PC-3 (cell line): ENCODE data around the gene FOXP3. TPM values are rescaled to one million over a fixed set of nuclear protein-coding genes. Genes with fewer than 3 reads are reported as not detected.

Experiments
- ATAC-seq: fragments of 200-7000 bp; cut with Tn5 transposase; 2 replicates; pipeline ENCODE4 v1.9.1; 2020; ENCODE audit warnings: mild to moderate bottlenecking, moderate library complexity
- BruUV-seq: library from RNA; stranded (reverse); fragments of 400-500 nt; replicated peaks from 2 replicates; lab custom pipeline; 2021; lab: Mats Ljungman, UMichigan
- CTCF ChIA-PET: fragments of 300-600 bp; sonication (Branson Sonifier 250); formaldehyde crosslinking; loops from one replicate; lab custom pipeline; 2022; ENCODE audit warnings: antibody characterized with exemption; lab: Charles Lee
- POLR2A ChIA-PET: fragments of 300-600 bp; sonication (Branson Sonifier 250); formaldehyde crosslinking; loops from one replicate; lab custom pipeline; 2022; ENCODE audit warnings: antibody characterized with exemption; ENCODE audit not compliant: unreplicated experiment; lab: Charles Lee
- DNase-seq: peaks from one replicate; pipeline ENCODE4 v3.0.0-alpha.2; 2015
- H2AFZ ChIP-seq: fragments of 300-600 bp; sonication (generic); 2 replicates; pipeline ENCODE4 v1.6.0; 2016; ENCODE audit warnings: antibody characterized with exemption, low read length
- H3F3A ChIP-seq: fragments of 300-600 bp; sonication (generic); one replicate; pipeline ENCODE4 v1.6.0; 2017; ENCODE audit warnings: antibody characterized with exemption, low read length, control low read depth, mild to moderate bottlenecking; ENCODE audit not compliant: unreplicated experiment
- H3K27ac ChIP-seq: fragments of 300-600 bp; sonication (generic); 2 replicates; pipeline ENCODE4 v1.5.1; 2016; ENCODE audit warnings: mild to moderate bottlenecking, low read length
- H3K27me3 ChIP-seq: fragments of 300-600 bp; sonication (generic); 2 replicates; pipeline ENCODE4 v1.6.1; 2016; ENCODE audit warnings: low read length, mixed read lengths
- H3K36me3 ChIP-seq: fragments of 300-600 bp; sonication (generic); 2 replicates; pipeline ENCODE4 v1.6.1; 2016; ENCODE audit warnings: low read depth, mixed run types, low read length, mixed read lengths
- H3K4me1 ChIP-seq: fragments of 300-600 bp; sonication (generic); 2 replicates; pipeline ENCODE4 v1.5.1; 2016; ENCODE audit warnings: low read length; ENCODE audit not compliant: insufficient read depth
- H3K4me2 ChIP-seq: fragments of 300-600 bp; sonication (generic); 2 replicates; pipeline ENCODE4 v1.6.0; 2016; ENCODE audit warnings: low read length
- H3K4me3 ChIP-seq: fragments of 300-600 bp; sonication (generic); 2 replicates; pipeline ENCODE4 v1.5.1; 2016; ENCODE audit warnings: mild to moderate bottlenecking, low read length, mixed read lengths
- H3K79me2 ChIP-seq: fragments of 300-600 bp; sonication (generic); 2 replicates; pipeline ENCODE4 v1.6.1; 2017; ENCODE audit warnings: low read length, mixed read lengths
- H3K9ac ChIP-seq: fragments of 300-600 bp; sonication (generic); 2 replicates; pipeline ENCODE4 v1.6.0; 2016; ENCODE audit warnings: mild to moderate bottlenecking, low read length
- H3K9me2 ChIP-seq: fragments of 300-600 bp; sonication (generic); replicated peaks from 2 replicates; pipeline ENCODE4 v1.6.1; 2016; ENCODE audit warnings: mixed run types, low read length, mixed read lengths
- H3K9me3 ChIP-seq: fragments of 300-600 bp; sonication (generic); 2 replicates; pipeline ENCODE4 v1.6.1; 2016; ENCODE audit warnings: low read length, mixed read lengths
- H4K20me1 ChIP-seq: fragments of 300-600 bp; sonication (generic); 2 replicates; pipeline ENCODE4 v1.6.1; 2016; ENCODE audit warnings: low read length, mixed read lengths
- CTCF ChIP-seq: fragments of 300-600 bp; sonication (generic); conservative IDR thresholded peaks from 2 replicates; pipeline ENCODE4 v1.5.1; 2017; ENCODE audit warnings: antibody characterized with exemption, low read depth, mild to moderate bottlenecking, low read length
- EZH2 ChIP-seq: fragments of 300-600 bp; sonication (generic); IDR thresholded peaks from one replicate; pipeline ENCODE4 v1.6.1; 2017; ENCODE audit warnings: antibody characterized with exemption, mild to moderate bottlenecking, low read length; ENCODE audit not compliant: unreplicated experiment
- EZH2phosphoT487 ChIP-seq: fragments of 300-600 bp; sonication (generic); IDR thresholded peaks from 2 replicates; pipeline ENCODE4 v1.6.1; 2018; ENCODE audit warnings: mild to moderate bottlenecking, antibody characterized with exemption, low read length, borderline replicate concordance
- intact Hi-C: fragments of 100-400 bp; cut with micrococcal nuclease; formaldehyde crosslinking; loops from 2 replicates; pipeline ENCODE4 v1.9.0; 2023
- total RNA-seq: library from RNA; depleted of rRNA; stranded (reverse); fragments of >200 nt; gene quantifications from 2 replicates; pipeline ENCODE4 v1.2.3, GENCODE V29; 2014

Gene FOXP3
- total RNA-seq, 1 experiment from 2014 or later, result not detected

GRCh38 chrX:49276207-49276606 is 11.7 kb upstream of the FOXP3 start:
- Histone ChIP-seq H3K4me3 (no peak overlapping the region), H3F3A (no peaks in the 10 kb centered on the region), H3K9me2 (no peaks in the 10 kb centered on the region), H3K4me1 (peaks cover 10% of the 10 kb centered on the region), H4K20me1 (no peaks in the 10 kb centered on the region), H3K79me2 (peaks cover 23% of the 10 kb centered on the region), H3K9ac (no peak overlapping the region), H3K4me2 (no peak overlapping the region), H3K9me3 (no peaks in the 10 kb centered on the region), H3K36me3 (no peaks in the 10 kb centered on the region), H2AFZ (no peak overlapping the region), H3K27me3 (no peaks in the 10 kb centered on the region), H3K27ac (no peak overlapping the region)
- ATAC-seq (no peak), DNase-seq (no peak)
- TF ChIP-seq EZH2phosphoT487, result no peak
- TF ChIP-seq CTCF, result no peak
- no peak for TF ChIP-seq EZH2
- POLR2A ChIA-PET, result no interaction called here
- CTCF ChIA-PET, result no interaction called here
- no TSS peak for BruUV-seq
- intact Hi-C loops, result no loop called here

DNA sequence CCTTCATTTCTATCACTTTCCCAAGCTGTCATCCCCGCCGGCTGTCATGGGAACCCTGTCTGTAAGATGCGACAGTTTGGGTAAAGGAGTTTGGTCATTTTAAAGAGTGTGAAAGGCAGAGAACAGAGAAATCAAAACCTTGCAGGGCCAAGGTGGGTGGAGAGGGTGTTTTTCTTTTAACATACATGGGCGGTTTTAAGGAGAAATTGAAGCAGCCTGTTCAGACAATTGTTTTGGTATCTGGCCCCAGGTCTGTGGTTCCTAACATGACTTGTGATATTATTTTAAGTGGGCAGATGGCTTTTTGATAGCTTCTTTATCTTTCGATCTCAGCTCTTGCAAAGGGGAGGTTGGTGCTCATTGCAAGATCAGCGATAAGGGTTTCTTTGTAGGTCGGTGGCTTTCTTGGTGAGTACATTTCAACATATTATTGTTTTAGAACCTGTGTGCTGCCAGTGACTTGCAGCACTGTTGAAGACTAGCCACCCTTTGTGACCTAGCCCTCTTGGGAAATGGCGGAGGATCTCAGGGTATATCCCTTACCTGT is 8.7 kb upstream of the FOXP3 start:
- no peaks in the 10 kb centered on the region for H3K9me3 ChIP-seq
- BruUV-seq, result no TSS peak
- TF ChIP-seq EZH2 (no peak), CTCF (no peak), EZH2phosphoT487 (no peak)
- no peak overlapping the region for H3K4me2 ChIP-seq
- intact Hi-C loops, result no loop called here
- ChIA-PET CTCF (no interaction called here), POLR2A (no interaction called here)
- H3K9ac ChIP-seq, result no peak overlapping the region
- no peak overlapping the region for H2AFZ ChIP-seq
- H3F3A ChIP-seq, result no peaks in the 10 kb centered on the region
- H3K27me3 ChIP-seq, result no peaks in the 10 kb centered on the region
- H4K20me1 ChIP-seq, result no peaks in the 10 kb centered on the region
- ATAC-seq (no peak), DNase-seq (no peak)
- peaks cover 27% of the 10 kb centered on the region for H3K4me1 ChIP-seq
- no peak overlapping the region for H3K4me3 ChIP-seq
- H3K36me3 ChIP-seq, result no peaks in the 10 kb centered on the region
- H3K27ac ChIP-seq, result no peak overlapping the region
- H3K79me2 ChIP-seq, result peaks cover 35% of the 10 kb centered on the region
- H3K9me2 ChIP-seq, result no peaks in the 10 kb centered on the region

DNA sequence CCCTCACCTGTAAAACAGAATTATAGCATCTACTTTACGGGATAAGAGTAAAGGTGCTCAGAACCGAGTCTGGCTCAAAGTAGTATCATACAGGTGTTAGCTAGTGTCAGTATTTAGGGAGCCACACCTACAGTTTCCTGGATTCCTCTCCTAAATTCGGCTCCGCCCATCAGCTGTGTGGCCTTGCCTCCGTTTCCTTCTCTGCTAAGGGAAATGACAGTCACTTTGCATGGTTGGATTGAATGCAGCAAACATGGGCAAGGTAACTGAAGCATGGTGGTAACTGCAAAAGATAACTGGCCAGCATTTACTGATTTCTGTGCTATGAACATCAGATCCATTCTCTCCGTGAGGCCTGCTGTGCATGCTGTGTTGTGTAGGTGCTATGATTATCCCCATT is 7.9 kb upstream of the FOXP3 start:
- Histone ChIP-seq H4K20me1 (no peaks in the 10 kb centered on the region), H3K9me3 (no peaks in the 10 kb centered on the region), H3K4me3 (no peak overlapping the region), H3K36me3 (no peaks in the 10 kb centered on the region), H3F3A (no peaks in the 10 kb centered on the region), H3K27me3 (no peaks in the 10 kb centered on the region), H3K4me2 (peak overlapping the region; percentile 95; the same call in 1 of the 2 replicates), H3K4me1 (peaks cover 30% of the 10 kb centered on the region), H3K9ac (no peak overlapping the region), H2AFZ (no peak overlapping the region), H3K9me2 (no peaks in the 10 kb centered on the region), H3K79me2 (peaks cover 35% of the 10 kb centered on the region), H3K27ac (no peak overlapping the region)
- no peak for ATAC-seq
- no peak for DNase-seq
- ChIA-PET CTCF (no interaction called here), POLR2A (no interaction called here)
- intact Hi-C loops, result no loop called here
- BruUV-seq, result no TSS peak
- TF ChIP-seq CTCF, result no peak
- no peak for TF ChIP-seq EZH2
- no peak for TF ChIP-seq EZH2phosphoT487
